NT2/D1 (cell line): ENCODE measurements around the gene LRRK1.

Source experiments
- SUZ12 ChIP-seq: IDR thresholded peaks from 2 replicates; pipeline ENCODE4 v1.6.1; 2011; ENCODE audit not compliant: insufficient read length, insufficient read depth; ENCODE audit errors: extremely low read depth
- YY1 ChIP-seq: IDR thresholded peaks from 2 replicates; pipeline ENCODE4 v1.6.1; 2011; ENCODE audit not compliant: insufficient read length, insufficient read depth
- ZNF274 ChIP-seq: IDR thresholded peaks from 2 replicates; pipeline ENCODE4 v1.6.1; 2011; ENCODE audit warnings: mild to moderate bottlenecking, low read depth, low read length

- TF ChIP-seq ZNF274 = no peak
- TF ChIP-seq YY1 = no peak
- no peak for TF ChIP-seq SUZ12
Measured at GRCh38 chr15:100875495-100875894, 43.7 kb upstream of the LRRK1 start.
